Measurements from ENCODE around the gene OPN5. TPM values are rescaled to one million over a fixed set of nuclear protein-coding genes. Genes with fewer than 3 reads are reported as not detected.

OPN5 gene
- total RNA-seq, 1 donor from 2014 or later = not detected

DNA sequence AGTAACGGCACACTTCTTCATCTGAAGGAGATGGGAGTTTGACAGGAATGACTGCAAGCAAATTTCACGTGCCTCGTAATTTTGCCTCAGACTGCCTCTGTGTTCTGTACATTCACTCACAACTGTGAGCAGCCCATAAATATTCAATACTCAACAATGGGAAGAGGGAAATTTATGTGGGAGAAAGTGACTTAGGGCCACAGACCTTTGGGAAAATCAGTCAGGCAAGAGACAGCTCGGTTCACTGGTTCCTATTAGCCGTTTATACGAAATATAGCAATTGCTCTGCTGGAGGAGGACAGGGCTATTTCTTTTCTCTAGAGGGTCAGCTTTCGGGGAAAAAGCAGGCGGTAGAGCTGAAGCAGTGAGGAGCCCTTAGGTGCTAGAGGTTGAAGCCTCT, 28.0 kb downstream of the OPN5 start:
- Histone ChIP-seq H3K4me3 (ENCODE audit: low read depth, low read length) (no peak overlapping the region), H3K27me3 (ENCODE audit: control insufficient read depth, insufficient read depth, low read length) (no peaks in the 10 kb centered on the region), H3K36me3 (ENCODE audit: control insufficient read depth, insufficient read depth, low read length) (no peaks in the 10 kb centered on the region)
- TF ChIP-seq, protein P1, sequence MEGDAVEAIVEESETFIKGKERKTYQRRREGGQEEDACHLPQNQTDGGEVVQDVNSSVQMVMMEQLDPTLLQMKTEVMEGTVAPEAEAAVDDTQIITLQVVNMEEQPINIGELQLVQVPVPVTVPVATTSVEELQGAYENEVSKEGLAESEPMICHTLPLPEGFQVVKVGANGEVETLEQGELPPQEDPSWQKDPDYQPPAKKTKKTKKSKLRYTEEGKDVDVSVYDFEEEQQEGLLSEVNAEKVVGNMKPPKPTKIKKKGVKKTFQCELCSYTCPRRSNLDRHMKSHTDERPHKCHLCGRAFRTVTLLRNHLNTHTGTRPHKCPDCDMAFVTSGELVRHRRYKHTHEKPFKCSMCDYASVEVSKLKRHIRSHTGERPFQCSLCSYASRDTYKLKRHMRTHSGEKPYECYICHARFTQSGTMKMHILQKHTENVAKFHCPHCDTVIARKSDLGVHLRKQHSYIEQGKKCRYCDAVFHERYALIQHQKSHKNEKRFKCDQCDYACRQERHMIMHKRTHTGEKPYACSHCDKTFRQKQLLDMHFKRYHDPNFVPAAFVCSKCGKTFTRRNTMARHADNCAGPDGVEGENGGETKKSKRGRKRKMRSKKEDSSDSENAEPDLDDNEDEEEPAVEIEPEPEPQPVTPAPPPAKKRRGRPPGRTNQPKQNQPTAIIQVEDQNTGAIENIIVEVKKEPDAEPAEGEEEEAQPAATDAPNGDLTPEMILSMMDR (IDR thresholded peaks at IDR 0.05; ENCODE audit: insufficient read depth, low read length, poor library complexity, severe bottlenecking) = no peak
- no peak for DNase-seq (ENCODE audit: low read depth)

- Histone ChIP-seq H3K4me3 (ENCODE audit: low read depth, low read length) (no peak overlapping the region), H3K36me3 (ENCODE audit: control insufficient read depth, insufficient read depth, low read length) (no peaks in the 10 kb centered on the region), H3K27me3 (ENCODE audit: control insufficient read depth, insufficient read depth, low read length) (no peaks in the 10 kb centered on the region)
- no peak for DNase-seq (ENCODE audit: low read depth)
- TF ChIP-seq, protein P1 (IDR thresholded peaks at IDR 0.05; ENCODE audit: insufficient read depth, low read length, poor library complexity, severe bottlenecking) = peak; percentile 10
Measured at GRCh38 chr6:47810885-47811284, 29.1 kb downstream of the OPN5 start.

GRCh38 chr6:47811443-47811842, 29.6 kb downstream of the OPN5 start:
- TF ChIP-seq, protein P1 (IDR thresholded peaks at IDR 0.05; ENCODE audit: insufficient read depth, low read length, poor library complexity, severe bottlenecking) = no peak
- no peak overlapping the region for H3K4me3 ChIP-seq (ENCODE audit: low read depth, low read length)
- H3K36me3 ChIP-seq (ENCODE audit: control insufficient read depth, insufficient read depth, low read length) = no peaks in the 10 kb centered on the region
- DNase-seq (ENCODE audit: low read depth) = no peak
- H3K27me3 ChIP-seq (ENCODE audit: control insufficient read depth, insufficient read depth, low read length) = no peaks in the 10 kb centered on the region

DNA sequence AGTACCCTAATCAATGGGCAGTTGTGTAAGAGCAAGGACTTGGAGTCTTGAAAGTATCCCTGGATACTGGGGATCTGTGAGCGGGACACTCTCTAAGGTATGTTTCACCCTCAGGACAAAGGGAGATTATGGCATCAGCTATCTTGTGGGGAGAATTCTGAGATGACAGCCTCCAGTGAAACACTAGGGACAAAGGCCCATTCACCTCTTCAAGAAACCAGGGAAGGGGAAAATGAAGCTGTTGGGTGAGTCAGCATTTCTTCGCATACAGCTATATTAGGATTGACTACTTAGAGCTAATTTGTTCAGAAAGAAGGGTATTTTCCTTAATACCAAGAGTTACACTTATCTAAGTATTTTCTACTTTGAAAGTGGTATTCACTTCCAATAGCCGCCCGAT, 35.9 kb downstream of the OPN5 start:
- TF ChIP-seq, protein P1 (IDR thresholded peaks at IDR 0.05; ENCODE audit: insufficient read depth, low read length, poor library complexity, severe bottlenecking) = no peak
- no peaks in the 10 kb centered on the region for H3K36me3 ChIP-seq (ENCODE audit: control insufficient read depth, insufficient read depth, low read length)
- DNase-seq (ENCODE audit: low read depth) = no peak
- no peaks in the 10 kb centered on the region for H3K27me3 ChIP-seq (ENCODE audit: control insufficient read depth, insufficient read depth, low read length)
- no peak overlapping the region for H3K4me3 ChIP-seq (ENCODE audit: low read depth, low read length)

GRCh38 chr6:47819461-47819860, 37.6 kb downstream of the OPN5 start:
- H3K36me3 ChIP-seq (ENCODE audit: control insufficient read depth, insufficient read depth, low read length) = no peaks in the 10 kb centered on the region
- TF ChIP-seq, protein P1 (IDR thresholded peaks at IDR 0.05; ENCODE audit: insufficient read depth, low read length, poor library complexity, severe bottlenecking) = no peak
- no peak for DNase-seq (ENCODE audit: low read depth)
- H3K27me3 ChIP-seq (ENCODE audit: control insufficient read depth, insufficient read depth, low read length) = no peaks in the 10 kb centered on the region
- no peak overlapping the region for H3K4me3 ChIP-seq (ENCODE audit: low read depth, low read length)

GRCh38 chr6:47822856-47823554, 41.2 kb downstream of the OPN5 start:
- no peak overlapping the region for H3K4me3 ChIP-seq (ENCODE audit: low read depth, low read length)
- no peaks in the 10 kb centered on the region for H3K27me3 ChIP-seq (ENCODE audit: control insufficient read depth, insufficient read depth, low read length)
- H3K36me3 ChIP-seq (ENCODE audit: control insufficient read depth, insufficient read depth, low read length) = no peaks in the 10 kb centered on the region
- no peak for DNase-seq (ENCODE audit: low read depth)
- TF ChIP-seq, protein P1 (IDR thresholded peaks at IDR 0.05; ENCODE audit: insufficient read depth, low read length, poor library complexity, severe bottlenecking) = no peak

Measured in kidney epithelial cell (primary cell).